GM19099 (cell line): Measurements from ENCODE around the gene FJX1.

ENCODE experiments used
- POLR2A ChIP-seq: IDR thresholded peaks from 3 replicates; pipeline ENCODE4 v1.6.1; 2011; ENCODE audit warnings: low read depth; ENCODE audit not compliant: insufficient read length; ENCODE audit errors: extremely low read depth

Gene FJX1

GRCh38 chr11:35641964-35642363 lies 23.7 kb downstream of the FJX1 start:
- no peak for TF ChIP-seq POLR2A

- no peak for TF ChIP-seq POLR2A
Observed at GRCh38 chr11:35647421-35648093, 29.3 kb downstream of the FJX1 start.

GRCh38 chr11:35650006-35650405 lies 31.7 kb downstream of the FJX1 start:
- TF ChIP-seq POLR2A = no peak

- TF ChIP-seq POLR2A = no peak
Observed at GRCh38 chr11:35650467-35650866, 32.2 kb downstream of the FJX1 start.

- no peak for TF ChIP-seq POLR2A
Observed at GRCh38 chr11:35651263-35651662, 33.0 kb downstream of the FJX1 start.

GRCh38 chr11:35654711-35655110 lies 36.5 kb downstream of the FJX1 start:
- no peak for TF ChIP-seq POLR2A

GRCh38 chr11:35655254-35655653 lies 37.0 kb downstream of the FJX1 start:
- no peak for TF ChIP-seq POLR2A

GRCh38 chr11:35655856-35656255 lies 37.6 kb downstream of the FJX1 start:
- TF ChIP-seq POLR2A = no peak

GRCh38 chr11:35658020-35658948 lies 40.0 kb downstream of the FJX1 start:
- TF ChIP-seq POLR2A = no peak

- no peak for TF ChIP-seq POLR2A
Observed at GRCh38 chr11:35661534-35661933, 43.3 kb downstream of the FJX1 start.

GRCh38 chr11:35662061-35662648 lies 43.9 kb downstream of the FJX1 start:
- TF ChIP-seq POLR2A = no peak

GRCh38 chr11:35662649-35663407 lies 44.6 kb downstream of the FJX1 start, which contains the start of gene TRIM44:
TSS of gene TRIM44 (plus strand) at chr11:35662775. CDS start at chr11:35663112, 337 bp downstream.
- peak; percentile 71 for TF ChIP-seq POLR2A

- no peak for TF ChIP-seq POLR2A
Observed at GRCh38 chr11:35663408-35663702, 45.1 kb downstream of the FJX1 start.

GRCh38 chr11:35664977-35665441 lies 46.7 kb downstream of the FJX1 start:
- no peak for TF ChIP-seq POLR2A

GRCh38 chr11:35667257-35667656 lies 49.0 kb downstream of the FJX1 start:
- no peak for TF ChIP-seq POLR2A
